AG09309 (cell line): Measurements from ENCODE around the gene S100P.
A peak's percentile ranks its signal among the peaks of the same experiment; 100 is the strongest.

ENCODE experiments used
- DNase-seq: peaks from one replicate; pipeline ENCODE4 v3.0.0-alpha.2; 2010; ENCODE audit warnings: low read depth
- H3K4me3 ChIP-seq: 2 replicates; pipeline ENCODE4 v1.5.1; 2011; ENCODE audit warnings: mild to moderate bottlenecking, low read depth, low read length, moderate library complexity; ENCODE audit not compliant: control insufficient read depth
- CTCF ChIP-seq: IDR thresholded peaks from 2 replicates; pipeline ENCODE4 v1.5.1; 2011; ENCODE audit warnings: mild to moderate bottlenecking, low read depth, low read length, inconsistent platforms; ENCODE audit not compliant: insufficient read depth, control insufficient read depth; ENCODE audit errors: missing control alignments

Gene S100P

GRCh38 chr4:6699903-6700302, 6.2 kb downstream of the S100P start:
- DNase-seq = no peak
- no peak for TF ChIP-seq CTCF
- H3K4me3 ChIP-seq = no peak overlapping the region

- TF ChIP-seq CTCF = peak; percentile 33
- no peak for DNase-seq
- H3K4me3 ChIP-seq = no peak overlapping the region
Measured at GRCh38 chr4:6701371-6701770, 7.7 kb downstream of the S100P start.

DNA sequence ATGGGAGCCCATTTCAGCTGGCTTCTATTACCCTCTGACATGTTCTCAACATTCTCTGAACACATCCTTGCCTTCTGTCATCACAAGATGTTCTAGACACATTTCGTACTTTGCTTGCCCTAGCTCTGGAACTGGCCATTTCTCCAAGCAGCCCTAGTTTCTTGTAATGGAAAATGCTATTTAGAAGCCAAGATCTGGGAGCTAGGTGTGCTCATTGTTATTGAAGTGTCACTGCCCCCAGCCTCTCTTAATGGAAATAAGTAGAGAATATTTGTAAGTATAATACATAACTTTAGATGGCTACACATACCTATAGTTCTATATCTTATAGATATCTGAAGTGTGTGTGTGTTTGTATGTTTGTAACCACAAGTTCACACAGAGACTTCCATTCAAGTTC, 9.1 kb downstream of the S100P start:
- no peak for DNase-seq
- TF ChIP-seq CTCF = no peak
- H3K4me3 ChIP-seq = no peak overlapping the region

DNA sequence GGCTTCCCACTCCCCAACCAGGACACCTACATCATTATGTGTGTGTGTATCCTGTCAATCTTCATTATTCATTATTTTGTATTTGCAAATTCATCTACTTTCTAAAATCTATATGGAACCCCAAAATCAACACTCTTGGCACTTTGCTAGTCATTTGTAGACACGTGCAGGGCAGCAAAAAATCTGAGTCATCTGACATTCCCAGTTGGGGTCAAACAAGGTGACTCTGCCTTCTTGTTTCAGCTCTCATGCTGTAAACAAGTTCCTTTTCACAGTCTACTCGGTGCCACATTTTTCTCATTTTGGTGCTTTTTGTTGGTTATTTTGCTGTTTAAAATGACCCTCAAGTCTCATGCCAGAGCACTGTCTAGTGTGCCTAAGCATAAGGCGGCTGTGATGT, 10.1 kb downstream of the S100P start:
- H3K4me3 ChIP-seq = no peak overlapping the region
- no peak for TF ChIP-seq CTCF
- DNase-seq = no peak

DNA sequence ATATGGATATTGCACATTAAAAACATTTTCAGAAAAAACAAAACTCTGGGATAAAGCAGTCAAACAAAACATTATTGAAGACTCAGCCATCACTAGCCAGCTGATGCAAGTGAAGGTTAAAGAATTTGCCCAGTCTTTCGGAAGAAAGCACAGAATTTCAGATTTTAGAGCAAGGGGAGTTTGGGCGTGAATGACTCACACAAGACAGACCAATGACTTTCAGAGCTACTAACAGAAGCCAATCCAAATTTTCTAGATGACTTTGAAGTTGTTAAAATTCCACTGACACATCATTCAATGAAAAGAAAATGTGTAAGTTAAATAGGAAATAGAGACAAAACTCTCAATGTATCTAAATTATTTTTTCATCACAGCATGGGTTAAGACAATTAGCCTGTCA, 12.0 kb downstream of the S100P start:
- TF ChIP-seq CTCF = no peak
- no peak overlapping the region for H3K4me3 ChIP-seq
- DNase-seq = no peak

DNA sequence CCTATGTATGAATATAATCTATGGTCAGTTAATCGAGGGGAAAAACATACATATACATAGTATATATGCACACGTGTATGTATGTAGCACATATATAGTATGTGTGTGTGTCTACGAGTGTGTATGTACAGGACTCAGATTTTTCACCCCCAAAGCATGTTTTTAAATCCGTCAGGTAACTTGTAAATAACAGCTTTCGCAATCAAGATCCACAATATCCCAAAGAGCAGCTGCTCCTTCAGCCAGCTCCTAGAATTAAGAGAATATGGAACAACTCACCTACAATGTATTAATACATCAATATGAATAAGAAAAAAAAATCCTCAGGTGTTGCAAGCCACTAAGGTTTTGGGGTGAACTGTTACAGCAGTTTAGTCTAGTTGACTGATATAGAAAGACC, 12.5 kb downstream of the S100P start:
- DNase-seq = no peak
- no peak overlapping the region for H3K4me3 ChIP-seq
- no peak for TF ChIP-seq CTCF

DNA sequence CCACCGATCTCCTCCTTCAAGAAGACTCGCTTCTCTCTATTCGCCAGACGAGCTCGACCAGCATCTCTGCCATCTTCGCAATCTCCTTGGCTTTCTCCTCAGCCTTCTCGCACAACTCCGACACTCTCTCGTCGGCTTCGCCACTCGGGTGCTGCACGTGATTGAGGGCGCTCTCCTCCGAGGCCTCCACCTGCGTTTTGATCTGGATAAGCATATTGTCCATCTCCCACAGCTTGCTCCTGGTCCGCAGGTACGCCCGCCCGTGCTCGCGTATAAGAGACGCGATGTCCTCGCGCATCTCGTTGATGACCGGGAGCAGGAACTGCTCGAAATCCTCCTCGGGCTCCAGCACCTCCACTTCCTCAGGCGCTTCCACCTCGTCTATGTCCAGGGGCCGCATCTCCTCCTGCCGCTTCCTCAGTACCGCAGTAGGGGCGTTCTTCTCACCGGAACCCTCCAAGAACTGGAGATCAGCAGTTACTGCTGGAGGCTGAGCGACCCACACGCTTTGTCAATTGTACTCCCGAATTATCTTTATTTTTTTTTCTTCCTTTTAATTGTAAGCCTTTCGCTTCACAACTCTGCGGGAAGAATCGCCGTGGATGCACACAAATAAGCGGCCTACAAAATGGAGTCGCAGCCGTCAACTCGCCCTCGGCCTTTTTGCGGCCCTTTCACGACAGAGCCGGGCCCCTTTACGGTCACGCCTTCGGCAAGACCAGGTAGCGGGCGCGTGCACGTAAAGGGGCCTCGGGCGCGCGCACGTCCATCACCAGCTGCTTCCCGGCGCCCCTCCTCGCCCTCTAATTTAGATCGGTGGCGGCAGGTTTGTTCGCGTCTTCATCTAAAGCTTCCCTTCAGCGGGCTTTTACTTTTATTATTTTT, 15.8 kb downstream of the S100P start, which contains the start of gene MRFAP1L1:
Gene MRFAP1L1, minus strand, starts transcription at position 636 of the 885 bp plus-strand sequence. Its CDS starts 236 bp downstream, at position 400.
- H3K4me3 ChIP-seq = peak within 1 kb of the TSS; percentile 76
- TF ChIP-seq CTCF = no peak
- peak; percentile 87 for DNase-seq
